Upper lobe of left lung (tissue), 6 donors: ENCODE results near the gene GARNL3. TPM values are rescaled to one million over a fixed set of nuclear protein-coding genes. Genes with fewer than 3 reads are reported as not detected.

Source experiments
- ATAC-seq, 2 donors: fragments of 200-7000 bp; cut with Tn5 transposase; one replicate each; pipeline ENCODE4 v1.9.1; 2022; ENCODE audit warnings: mild to moderate bottlenecking in 2 of 2, moderate library complexity in 2 of 2; ENCODE audit not compliant: low FRiP score in 2 of 2
- DNase-seq, 2 donors: peaks; one replicate each; pipeline ENCODE4 v3.0.0-alpha.2; 2019 to 2020
- H3K27ac ChIP-seq, 4 donors: fragments of 200-600 bp; sonication (generic); one replicate each; pipeline ENCODE4 v1.5.1; 2016 to 2019
- H3K27me3 ChIP-seq, 4 donors: fragments of 200-600 bp; sonication (generic); one replicate each; pipeline ENCODE4 v1.5.1; 2017 to 2019
- H3K36me3 ChIP-seq, 4 donors: fragments of 200-600 bp; sonication (generic); one replicate each; pipeline ENCODE4 v1.5.1; 2016 to 2019
- H3K4me1 ChIP-seq, 4 donors: fragments of 200-600 bp; sonication (generic); one replicate each; pipeline ENCODE4 v1.5.1; 2018 to 2019
- H3K4me3 ChIP-seq, 4 donors: fragments of 200-600 bp; sonication (generic); one replicate each; pipeline ENCODE4 v1.5.1; 2017 to 2019; ENCODE audit warnings: mild to moderate bottlenecking in 2 of 4, moderate library complexity in 1 of 4
- H3K9me3 ChIP-seq, 4 donors: fragments of 200-600 bp; sonication (generic); one replicate each; pipeline ENCODE4 v1.5.1; 2018 to 2019
- CTCF ChIP-seq, 6 experiments: fragments of 450-650 bp in 4 of 6; fragments of 200-600 bp in 2 of 6; sonication (generic) in 2 of 6; IDR thresholded peaks; one replicate each; pipeline ENCODE4 v1.5.1; 2016 to 2019; ENCODE audit warnings: antibody characterized with exemption in 6 of 6
- EP300 ChIP-seq, 4 donors: sonication (generic); formaldehyde crosslinking; IDR thresholded peaks; one replicate each; pipeline ENCODE4 v1.5.1; 2017; ENCODE audit warnings: antibody characterized with exemption in 4 of 4, control low read depth in 2 of 4
- POLR2A ChIP-seq, 4 donors: fragments of 450-650 bp; IDR thresholded peaks; one replicate each; pipeline ENCODE4 v1.5.1; 2016 to 2017; ENCODE audit warnings: antibody characterized with exemption in 4 of 4, mild to moderate bottlenecking in 2 of 4
- POLR2AphosphoS5 ChIP-seq, 2 donors: sonication (generic); formaldehyde crosslinking; IDR thresholded peaks; one replicate each; pipeline ENCODE4 v1.5.1; 2017; ENCODE audit warnings: antibody characterized with exemption in 2 of 2
- WGBS, 2 donors: methylation state at CpG; one replicate each; pipeline ENCODE4 v1.1.5; 2017 to 2018; 5-methylcytosine and 5-hydroxymethylcytosine counted together
- total RNA-seq, 6 donors: library from RNA; depleted of rRNA in 4 of 6; stranded (reverse); fragments of >200 nt in 4 of 6; gene quantifications; one replicate each; pipeline versions ENCODE4 v1.1.0 to v1.2.1, GENCODE V29; 2016 to 2021
- donor health status: DM: no; HTN: no; CAD: no; lungs with moderate emphysema.
- donor health status: DM: no; HTN: yes; CAD: no; lungs with severe emphysema.

Gene GARNL3
- total RNA-seq, 6 donors from 2014 or later = 3.1 to 37.7 (median 7.0) TPM

DNA sequence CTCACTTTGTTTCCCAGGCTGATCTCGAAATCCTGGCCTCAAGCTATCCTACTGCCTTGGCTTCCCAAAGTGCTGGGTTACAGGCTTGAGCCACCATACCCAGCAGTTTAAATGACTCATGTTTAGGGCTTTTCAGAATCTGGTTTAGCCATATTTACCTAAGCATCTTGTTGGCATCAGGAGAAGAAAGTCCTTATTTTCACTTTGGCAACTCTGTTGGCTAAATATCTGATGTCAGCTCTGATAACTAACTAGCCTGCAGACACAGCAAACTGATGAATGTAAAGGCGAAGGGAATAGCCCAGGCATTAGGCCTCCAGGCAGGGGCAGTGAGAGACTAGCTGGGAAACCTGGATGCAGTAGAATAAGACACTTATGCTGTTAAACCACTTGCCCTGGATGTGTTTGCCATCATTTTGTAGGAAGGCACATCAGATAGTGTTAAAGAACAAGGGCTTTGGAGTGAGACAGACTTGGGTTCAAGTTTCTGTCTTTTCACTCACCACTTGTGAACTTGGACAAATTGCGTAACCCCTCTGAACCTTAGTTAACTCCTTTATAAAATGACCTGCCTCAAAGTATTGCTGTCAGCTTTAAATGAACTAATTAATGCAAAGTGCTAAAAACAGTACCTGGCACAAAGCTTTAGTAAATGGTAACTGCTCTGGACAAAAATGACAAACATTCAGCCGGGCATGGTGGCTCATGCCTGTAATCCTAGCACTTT lies 34.7 kb upstream of the GARNL3 start:
- TF ChIP-seq POLR2A (IDR thresholded peaks at IDR 0.05) = no peak
- no peak for TF ChIP-seq EP300 (IDR thresholded peaks at IDR 0.05)
- no peak for TF ChIP-seq CTCF (IDR thresholded peaks at IDR 0.05)
- TF ChIP-seq POLR2AphosphoS5 (IDR thresholded peaks at IDR 0.05) = no peak
- no peaks in the 10 kb centered on the region for H3K36me3 ChIP-seq
- peaks cover 5 to 14% (median 7%) of the 10 kb centered on the region in 4 donors for H3K4me1 ChIP-seq
- ATAC-seq (no peak), DNase-seq (no peak)
- 92 to 94% methylated on average over 4 of the region's 4 CpGs for WGBS, 2 donors
- no peak overlapping the region for H3K27ac ChIP-seq
- no peaks in the 10 kb centered on the region for H3K9me3 ChIP-seq
- no peak overlapping the region for H3K4me3 ChIP-seq
- no peaks in the 10 kb centered on the region for H3K27me3 ChIP-seq

GRCh38 chr9:127231666-127232065 lies 32.9 kb upstream of the GARNL3 start:
- TF ChIP-seq POLR2AphosphoS5 (IDR thresholded peaks at IDR 0.05) (no peak), POLR2A (IDR thresholded peaks at IDR 0.05) (no peak), CTCF (IDR thresholded peaks at IDR 0.05) (no peak), EP300 (IDR thresholded peaks at IDR 0.05) (no peak)
- Histone ChIP-seq H3K27ac (no peak overlapping the region), H3K36me3 (no peaks in the 10 kb centered on the region), H3K4me1 (no peaks in the 10 kb centered on the region), H3K27me3 (no peaks in the 10 kb centered on the region), H3K4me3 (no peak overlapping the region), H3K9me3 (no peaks in the 10 kb centered on the region)
- DNase-seq = no peak
- no peak for ATAC-seq
- 93 to 98% methylated on average over 3 of the region's 3 CpGs for WGBS, 2 donors

DNA sequence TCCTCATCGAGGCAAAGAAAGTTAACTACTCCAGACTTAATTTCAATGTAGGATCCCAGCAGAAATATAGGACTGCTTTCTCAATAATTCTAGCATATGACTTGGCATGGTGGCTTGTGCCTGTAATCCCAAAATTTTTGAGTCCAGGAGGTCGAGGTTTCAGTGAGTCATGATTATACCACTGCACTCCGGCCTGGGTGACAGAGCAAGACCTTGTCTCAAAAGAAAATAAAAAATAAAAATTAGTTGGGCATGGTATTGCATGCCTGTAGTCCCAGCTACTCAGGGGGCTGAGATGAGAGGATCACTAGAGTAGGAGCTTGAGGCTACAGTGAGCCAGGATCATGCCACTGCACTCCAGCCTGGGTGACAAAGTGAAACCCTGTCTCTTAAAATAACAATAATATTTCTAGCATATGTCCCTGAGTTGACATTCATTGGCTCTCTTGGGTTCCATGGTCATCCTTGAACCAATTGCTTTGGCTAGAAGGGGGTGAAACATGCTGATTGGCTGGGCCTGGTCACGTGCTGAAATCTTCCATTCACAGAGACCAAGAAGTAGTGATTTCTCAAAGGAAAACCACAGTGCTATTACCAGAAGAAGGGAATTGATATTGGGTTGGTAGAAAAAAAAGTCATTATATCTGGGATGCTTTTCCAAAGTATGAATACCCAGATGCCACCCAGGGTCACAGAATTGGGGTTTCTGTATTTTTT lies 31.6 kb upstream of the GARNL3 start:
- Histone ChIP-seq H3K9me3 (no peaks in the 10 kb centered on the region), H3K4me3 (no peak overlapping the region), H3K36me3 (no peaks in the 10 kb centered on the region), H3K27me3 (no peaks in the 10 kb centered on the region), H3K4me1 (no peaks in the 10 kb centered on the region), H3K27ac (no peak overlapping the region)
- 81 to 89% methylated on average over 4 of the region's 4 CpGs for WGBS, 2 donors
- TF ChIP-seq POLR2AphosphoS5 (IDR thresholded peaks at IDR 0.05) (no peak), POLR2A (IDR thresholded peaks at IDR 0.05) (no peak), EP300 (IDR thresholded peaks at IDR 0.05) (no peak), CTCF (IDR thresholded peaks at IDR 0.05) (no peak)
- ATAC-seq = no peak
- no peak for DNase-seq

DNA sequence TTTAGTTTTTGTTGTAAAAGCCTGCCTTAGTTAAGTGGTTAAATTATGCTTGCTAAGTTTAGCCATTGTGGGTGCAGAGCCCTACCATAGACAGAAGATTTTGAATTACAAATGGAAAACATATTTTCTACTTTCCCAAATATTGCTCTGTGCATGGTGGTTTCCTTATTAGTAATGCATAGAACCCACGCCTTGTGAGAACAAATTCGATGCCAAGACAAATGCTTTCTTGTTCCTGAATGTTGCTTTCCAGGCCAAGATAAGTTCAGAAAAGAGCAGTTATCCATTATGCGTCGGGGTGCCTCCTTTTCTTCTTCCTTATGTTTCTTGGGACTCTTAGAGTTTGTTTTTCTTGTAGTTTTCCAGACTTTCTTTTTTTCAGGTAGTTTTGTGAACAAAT lies 31.0 kb upstream of the GARNL3 start:
- Histone ChIP-seq H3K27ac (no peak overlapping the region), H3K4me1 (no peaks in the 10 kb centered on the region), H3K9me3 (no peaks in the 10 kb centered on the region), H3K4me3 (no peak overlapping the region), H3K27me3 (no peaks in the 10 kb centered on the region), H3K36me3 (no peaks in the 10 kb centered on the region)
- 73 to 87% methylated on average over 4 of the region's 4 CpGs for WGBS, 2 donors
- no peak for DNase-seq
- ATAC-seq = no peak
- TF ChIP-seq POLR2A (IDR thresholded peaks at IDR 0.05) = no peak
- TF ChIP-seq POLR2AphosphoS5 (IDR thresholded peaks at IDR 0.05) = no peak
- no peak for TF ChIP-seq EP300 (IDR thresholded peaks at IDR 0.05)
- TF ChIP-seq CTCF (IDR thresholded peaks at IDR 0.05) = no peak
